MM.1S (cell line): ENCODE results near the gene SYPL1.

Source experiments
- DNase-seq: peaks from one replicate; pipeline ENCODE4 v3.0.0-alpha.2; 2015
- H2AFZ ChIP-seq: fragments of 300-600 bp; sonication (generic); 2 replicates; pipeline ENCODE4 v1.6.0; 2016; ENCODE audit warnings: antibody characterized with exemption, low read length
- H3F3A ChIP-seq: fragments of 300-600 bp; sonication (generic); 2 replicates; pipeline ENCODE4 v1.6.1; 2016; ENCODE audit warnings: mild to moderate bottlenecking, antibody characterized with exemption, low read length, moderate library complexity, mixed read lengths; ENCODE audit not compliant: insufficient read depth
- H3K27ac ChIP-seq: fragments of 300-600 bp; sonication (generic); 2 replicates; pipeline ENCODE4 v1.5.1; 2016; ENCODE audit warnings: mild to moderate bottlenecking, low read length
- H3K27me3 ChIP-seq: fragments of 300-600 bp; sonication (generic); replicated peaks from 2 replicates; pipeline ENCODE4 v1.6.0; 2016; ENCODE audit warnings: low read length; ENCODE audit not compliant: insufficient read depth
- H3K36me3 ChIP-seq: fragments of 300-600 bp; sonication (generic); replicated peaks from 2 replicates; pipeline ENCODE4 v1.6.1; 2016; ENCODE audit warnings: mild to moderate bottlenecking, low read length, mixed read lengths; ENCODE audit not compliant: insufficient read depth
- H3K4me1 ChIP-seq: fragments of 300-600 bp; sonication (generic); 2 replicates; pipeline ENCODE4 v1.6.1; 2016; ENCODE audit warnings: low read length, mixed read lengths
- H3K4me2 ChIP-seq: fragments of 300-600 bp; sonication (generic); 2 replicates; pipeline ENCODE4 v1.6.0; 2016; ENCODE audit warnings: low read depth, low read length
- H3K4me3 ChIP-seq: fragments of 300-600 bp; sonication (generic); 2 replicates; pipeline ENCODE4 v1.5.1; 2016; ENCODE audit warnings: low read length, mixed read lengths
- H3K79me2 ChIP-seq: fragments of 300-600 bp; sonication (generic); 2 replicates; pipeline ENCODE4 v1.6.1; 2016; ENCODE audit warnings: mixed run types, low read length, mixed read lengths
- H3K9ac ChIP-seq: fragments of 300-600 bp; sonication (generic); 2 replicates; pipeline ENCODE4 v1.6.1; 2016; ENCODE audit warnings: low read length, mixed read lengths
- H3K9me2 ChIP-seq: fragments of 300-600 bp; sonication (generic); replicated peaks from 2 replicates; pipeline ENCODE4 v1.6.1; 2016; ENCODE audit warnings: mild to moderate bottlenecking, low read length, mixed read lengths; ENCODE audit not compliant: insufficient read depth
- H3K9me3 ChIP-seq: fragments of 300-600 bp; sonication (generic); replicated peaks from 2 replicates; pipeline ENCODE4 v1.6.1; 2016; ENCODE audit warnings: mild to moderate bottlenecking, low read length, mixed read lengths; ENCODE audit not compliant: insufficient read depth
- H4K20me1 ChIP-seq: fragments of 300-600 bp; sonication (generic); 2 replicates; pipeline ENCODE4 v1.6.1; 2016; ENCODE audit warnings: mild to moderate bottlenecking, low read length, moderate library complexity, mixed read lengths; ENCODE audit not compliant: insufficient read depth
- CTCF ChIP-seq: fragments of 300-600 bp; sonication (generic); IDR thresholded peaks from 2 replicates; pipeline ENCODE4 v1.5.1; 2016; ENCODE audit warnings: antibody characterized with exemption, low read length, mixed read lengths
- EZH2 ChIP-seq: fragments of 300-600 bp; sonication (generic); optimal IDR thresholded peaks from 2 replicates; pipeline ENCODE3; 2017; ENCODE audit warnings: low read depth, mild to moderate bottlenecking, antibody characterized with exemption, low read length, mixed read lengths
- EZH2phosphoT487 ChIP-seq: fragments of 300-600 bp; sonication (generic); IDR thresholded peaks from 2 replicates; pipeline ENCODE4 v1.6.1; 2018; ENCODE audit warnings: antibody characterized with exemption, low read length

SYPL1 gene

GRCh38 chr7:106047818-106048705 lies 64.0 kb downstream of the SYPL1 start:
- Histone ChIP-seq H3K4me1 (no peaks in the 10 kb centered on the region), H3K4me2 (no peak overlapping the region), H3K27ac (no peak overlapping the region), H3K27me3 (no peaks in the 10 kb centered on the region), H3K9ac (no peak overlapping the region), H3K4me3 (no peak overlapping the region), H3F3A (no peaks in the 10 kb centered on the region), H4K20me1 (no peaks in the 10 kb centered on the region), H3K79me2 (no peaks in the 10 kb centered on the region), H3K36me3 (no peaks in the 10 kb centered on the region), H2AFZ (no peak overlapping the region), H3K9me3 (no peaks in the 10 kb centered on the region), H3K9me2 (no peaks in the 10 kb centered on the region)
- DNase-seq = peak; percentile 2
- no peak for TF ChIP-seq EZH2

- TF ChIP-seq CTCF = no peak
- TF ChIP-seq EZH2 = no peak
- Histone ChIP-seq H3K27ac (no peak overlapping the region), H3K4me3 (no peak overlapping the region), H4K20me1 (no peaks in the 10 kb centered on the region), H3K79me2 (no peaks in the 10 kb centered on the region), H3F3A (no peaks in the 10 kb centered on the region), H2AFZ (no peak overlapping the region), H3K27me3 (no peaks in the 10 kb centered on the region), H3K4me2 (no peak overlapping the region), H3K4me1 (peaks cover 4% of the 10 kb centered on the region; the same call in 1 of the 2 replicates), H3K36me3 (no peaks in the 10 kb centered on the region), H3K9me3 (no peaks in the 10 kb centered on the region), H3K9ac (no peak overlapping the region), H3K9me2 (no peaks in the 10 kb centered on the region)
- no peak for DNase-seq
Observed at GRCh38 chr7:106047184-106047583, 64.9 kb downstream of the SYPL1 start.

GRCh38 chr7:106045586-106045985 lies 66.5 kb downstream of the SYPL1 start:
- H3K36me3 ChIP-seq = no peaks in the 10 kb centered on the region
- H3K4me3 ChIP-seq = no peak overlapping the region
- H3K4me1 ChIP-seq = peaks cover 4% of the 10 kb centered on the region; the same call in 1 of the 2 replicates
- H3F3A ChIP-seq = no peaks in the 10 kb centered on the region
- no peaks in the 10 kb centered on the region for H3K9me2 ChIP-seq
- H3K4me2 ChIP-seq = no peak overlapping the region
- H3K27me3 ChIP-seq = no peaks in the 10 kb centered on the region
- no peaks in the 10 kb centered on the region for H3K9me3 ChIP-seq
- H3K9ac ChIP-seq = no peak overlapping the region
- H3K27ac ChIP-seq = no peak overlapping the region
- no peaks in the 10 kb centered on the region for H3K79me2 ChIP-seq
- no peak overlapping the region for H2AFZ ChIP-seq
- DNase-seq = peak; percentile 3
- no peak for TF ChIP-seq EZH2
- TF ChIP-seq EZH2phosphoT487 = no peak
- TF ChIP-seq CTCF = no peak
- H4K20me1 ChIP-seq = no peaks in the 10 kb centered on the region

- Histone ChIP-seq H3K9ac (no peak overlapping the region), H3K4me2 (no peak overlapping the region), H3F3A (no peaks in the 10 kb centered on the region), H3K4me1 (peaks cover 4% of the 10 kb centered on the region; the same call in 1 of the 2 replicates), H3K27ac (no peak overlapping the region), H3K9me3 (no peaks in the 10 kb centered on the region), H3K27me3 (no peaks in the 10 kb centered on the region), H4K20me1 (no peaks in the 10 kb centered on the region), H3K79me2 (no peaks in the 10 kb centered on the region), H2AFZ (no peak overlapping the region), H3K9me2 (no peaks in the 10 kb centered on the region), H3K36me3 (no peaks in the 10 kb centered on the region), H3K4me3 (no peak overlapping the region)
- TF ChIP-seq CTCF = no peak
- no peak for TF ChIP-seq EZH2phosphoT487
- no peak for TF ChIP-seq EZH2
- DNase-seq = peak; percentile 1
Observed at GRCh38 chr7:106045139-106045538, 67.0 kb downstream of the SYPL1 start.
